GM19467 (cell line): ENCODE results near the gene TPSD1.

Experiments used
- ATAC-seq: cut with Tn5 transposase; IDR thresholded peaks from one replicate; pipeline ENCODE4 v1.9.1; 2021; ENCODE audit warnings: mild to moderate bottlenecking, moderate library complexity; ENCODE audit not compliant: unreplicated experiment

The TPSD1 gene

DNA sequence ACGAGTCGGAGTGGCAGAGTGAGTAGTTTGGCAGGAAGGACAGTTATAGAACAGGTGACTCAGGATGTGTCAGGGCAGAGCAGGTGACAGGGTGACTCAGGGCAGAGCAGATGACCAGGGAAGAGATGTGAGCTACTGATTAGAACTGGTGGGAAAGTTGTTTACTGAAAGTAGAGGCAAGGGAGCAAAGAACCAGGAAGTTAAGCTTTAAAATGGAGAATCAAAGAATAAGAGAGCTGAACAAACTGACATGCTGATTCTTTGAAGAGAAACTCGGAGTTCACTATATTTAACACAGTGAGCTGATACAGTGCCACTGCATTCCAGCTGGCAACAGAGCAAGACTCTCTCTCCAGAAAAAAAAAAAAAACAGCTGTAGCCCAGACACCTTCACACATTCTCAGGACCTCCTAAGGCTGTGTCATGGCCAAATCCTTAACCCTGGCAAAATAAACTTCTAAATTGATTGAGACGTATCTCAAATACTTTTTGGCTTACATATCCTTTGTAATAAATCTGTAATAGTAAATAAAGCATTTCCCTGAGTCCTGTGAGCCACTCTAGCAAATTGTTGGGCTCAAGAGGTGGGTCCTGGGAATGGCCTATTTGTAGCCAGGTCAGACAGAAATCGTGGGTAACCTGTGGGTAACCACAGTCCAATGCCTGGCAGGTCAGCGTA, 41.3 kb downstream of the TPSD1 start:
- ATAC-seq: no peak

DNA sequence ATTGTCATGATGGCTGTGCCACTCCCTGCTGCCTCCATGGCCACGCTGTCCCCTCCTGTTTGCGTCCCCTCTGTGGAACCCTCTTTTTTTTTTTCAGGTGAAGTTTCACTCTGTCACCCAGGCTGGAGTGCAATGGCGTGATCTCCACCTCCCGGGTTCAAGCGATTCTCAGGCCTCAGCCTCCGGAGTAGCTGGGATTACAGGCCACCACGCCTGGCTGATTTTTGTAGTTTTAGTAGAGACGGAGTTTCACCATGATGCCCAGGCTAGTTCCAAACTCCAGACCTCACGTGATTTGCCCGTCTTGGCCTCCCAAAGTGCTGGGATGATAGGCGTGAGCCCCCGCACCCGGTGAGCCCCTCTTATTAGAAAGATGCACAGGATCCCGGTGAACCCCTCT, 42.5 kb downstream of the TPSD1 start:
- no peak for ATAC-seq

DNA sequence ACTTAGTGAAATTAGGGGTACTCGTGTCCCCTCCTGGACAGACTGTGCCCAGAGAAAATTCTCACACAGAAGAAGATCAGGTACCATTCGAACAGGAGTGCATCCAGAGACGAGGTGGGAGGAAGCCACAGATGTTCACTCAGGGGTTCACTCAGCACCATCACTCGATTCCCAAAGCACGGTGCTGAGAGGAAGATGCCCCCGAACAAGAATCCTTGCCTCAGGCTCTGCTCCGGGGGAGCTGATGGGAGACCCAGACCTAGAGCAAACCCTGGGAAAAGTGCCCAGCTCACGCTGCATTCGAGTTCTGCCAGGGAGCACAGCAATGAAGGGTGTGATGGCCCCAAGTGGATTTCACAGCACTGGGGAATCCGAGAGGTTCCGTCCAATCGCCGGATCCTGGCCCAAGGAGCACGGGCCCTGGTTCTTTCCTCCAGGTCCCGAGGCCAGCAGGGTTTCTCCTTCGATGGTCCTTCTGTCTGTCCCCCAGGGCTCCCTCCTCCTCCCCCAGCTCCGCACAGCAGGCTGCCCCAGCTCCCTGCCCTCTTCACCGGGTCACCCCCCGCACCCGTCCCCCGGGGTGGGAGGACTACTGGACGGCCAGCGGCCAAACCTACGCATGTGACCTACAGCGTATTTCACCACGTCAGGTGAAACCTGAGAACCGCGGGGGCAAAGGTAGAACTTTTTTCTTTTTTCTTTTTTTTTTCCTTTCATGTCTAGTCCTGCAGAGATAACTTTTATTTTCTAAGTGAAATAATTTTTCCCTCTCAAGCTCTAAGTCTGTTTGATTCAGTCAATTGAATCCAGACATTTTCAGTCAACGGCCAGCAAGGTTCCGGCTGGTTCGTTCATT, 43.4 kb downstream of the TPSD1 start:
- ATAC-seq: no peak

DNA sequence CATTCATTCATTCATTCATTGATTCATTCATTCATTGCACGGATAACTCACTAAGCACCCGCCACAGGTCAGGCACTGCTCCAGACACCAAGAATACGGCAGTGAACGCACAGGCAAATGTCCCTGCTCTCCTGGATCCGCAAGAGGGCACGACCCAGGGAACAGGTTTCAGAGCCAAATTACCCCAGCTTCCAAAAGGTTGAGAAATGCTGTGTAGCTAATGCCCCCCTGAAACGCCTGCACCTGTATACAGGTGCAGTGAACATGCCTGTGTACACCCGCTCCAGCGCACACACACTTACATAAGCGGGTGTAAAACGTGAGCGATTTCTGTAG, 44.0 kb downstream of the TPSD1 start:
- ATAC-seq: no peak

DNA sequence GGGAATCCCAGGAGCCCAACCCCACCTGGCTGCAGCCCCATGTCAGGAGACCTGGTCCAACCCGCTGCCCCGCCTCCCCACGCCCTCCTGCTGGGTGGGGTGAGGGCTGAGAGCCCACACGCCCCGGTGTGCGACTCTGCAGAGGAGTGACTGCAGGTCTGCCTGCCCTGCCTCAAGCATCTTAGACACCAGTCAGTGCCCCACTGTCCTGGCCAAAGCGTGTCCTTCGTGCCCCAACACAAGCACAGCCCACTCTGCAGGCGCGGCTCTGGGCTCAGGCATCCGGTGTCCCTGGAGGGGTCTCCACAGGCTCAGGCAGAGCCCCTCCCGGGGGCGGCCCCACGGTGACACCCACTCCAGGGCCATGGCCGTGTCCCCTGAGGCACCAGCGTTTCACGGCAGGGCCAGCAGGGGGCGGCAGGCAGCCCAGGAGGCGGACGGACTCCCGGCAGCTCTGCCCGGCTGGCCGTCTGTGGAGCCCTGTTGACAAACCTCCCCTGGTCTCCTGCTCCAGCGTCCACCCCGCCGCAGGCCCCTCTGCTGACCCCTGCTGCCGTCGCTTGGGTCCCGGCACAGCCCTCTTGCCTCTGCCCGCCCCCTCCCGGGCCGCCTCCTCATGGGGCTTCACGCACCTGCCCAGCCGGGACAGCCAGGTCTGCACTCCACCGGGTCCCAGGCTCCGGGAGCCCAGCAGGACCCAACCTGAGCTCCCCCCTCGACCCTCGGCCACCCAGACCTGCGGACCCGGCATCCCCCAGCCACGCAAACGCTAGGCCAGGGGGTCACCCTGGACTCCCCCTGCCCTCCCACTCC, 45.0 kb downstream of the TPSD1 start:
- ATAC-seq: no peak

DNA sequence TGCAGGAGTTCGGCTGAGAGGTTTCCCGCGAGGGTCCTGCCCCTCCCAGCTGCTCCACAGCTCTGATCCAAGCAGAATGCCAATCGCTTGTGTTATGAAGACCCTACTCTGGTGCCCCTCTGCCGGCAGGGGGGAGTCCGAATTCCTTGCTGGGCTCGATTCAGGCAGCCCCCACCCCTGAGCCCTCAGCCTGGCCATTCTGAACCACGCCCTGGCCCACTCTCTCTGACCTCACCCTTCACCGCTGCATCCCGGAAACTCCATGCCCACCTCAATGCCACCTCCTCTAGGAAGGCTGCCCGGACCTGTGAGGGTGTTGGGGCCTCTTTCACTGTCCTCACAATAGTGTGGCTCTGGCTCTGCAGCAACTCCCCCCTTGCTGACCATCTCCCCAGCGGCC, 45.7 kb downstream of the TPSD1 start:
- ATAC-seq: no peak

DNA sequence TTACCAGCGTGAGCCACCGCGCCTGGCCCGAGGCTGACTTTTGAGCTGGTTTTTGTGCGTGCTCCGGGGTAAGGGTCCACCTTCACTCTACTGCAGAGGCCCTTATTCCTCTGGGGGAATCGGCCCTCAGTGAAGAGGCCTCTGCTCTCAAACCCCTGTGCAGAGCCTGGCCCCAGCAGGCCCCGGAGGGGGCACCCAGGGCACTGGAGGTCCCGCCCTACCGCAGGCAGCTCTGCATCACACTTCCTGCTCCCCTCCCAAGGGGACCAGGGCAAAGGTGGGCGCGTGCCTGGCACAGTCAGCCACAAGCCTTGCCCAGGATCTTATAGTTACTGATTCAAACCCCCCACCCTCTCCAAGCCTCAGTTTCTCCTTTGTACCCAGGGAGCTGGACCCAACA, 50.0 kb downstream of the TPSD1 start:
- no peak for ATAC-seq

DNA sequence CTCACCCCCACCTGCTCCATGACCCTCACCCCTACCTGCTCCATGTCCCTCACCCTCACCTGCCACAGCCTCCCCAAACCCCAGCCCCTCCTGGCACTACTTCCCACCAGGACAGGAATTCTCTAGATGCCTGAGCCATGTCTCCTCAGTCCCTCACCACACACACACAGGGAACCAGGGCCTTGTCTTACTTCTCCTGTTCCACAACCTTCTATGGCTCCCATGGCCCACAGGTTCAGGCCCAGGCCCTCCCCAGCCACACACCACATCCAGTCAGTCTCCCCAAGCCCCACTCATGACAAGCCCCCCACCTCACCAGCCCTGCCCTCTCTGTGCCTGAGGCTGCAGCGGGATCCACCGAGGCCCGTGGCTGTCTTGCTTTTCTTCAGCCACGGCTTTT, 50.5 kb downstream of the TPSD1 start:
- no peak for ATAC-seq

DNA sequence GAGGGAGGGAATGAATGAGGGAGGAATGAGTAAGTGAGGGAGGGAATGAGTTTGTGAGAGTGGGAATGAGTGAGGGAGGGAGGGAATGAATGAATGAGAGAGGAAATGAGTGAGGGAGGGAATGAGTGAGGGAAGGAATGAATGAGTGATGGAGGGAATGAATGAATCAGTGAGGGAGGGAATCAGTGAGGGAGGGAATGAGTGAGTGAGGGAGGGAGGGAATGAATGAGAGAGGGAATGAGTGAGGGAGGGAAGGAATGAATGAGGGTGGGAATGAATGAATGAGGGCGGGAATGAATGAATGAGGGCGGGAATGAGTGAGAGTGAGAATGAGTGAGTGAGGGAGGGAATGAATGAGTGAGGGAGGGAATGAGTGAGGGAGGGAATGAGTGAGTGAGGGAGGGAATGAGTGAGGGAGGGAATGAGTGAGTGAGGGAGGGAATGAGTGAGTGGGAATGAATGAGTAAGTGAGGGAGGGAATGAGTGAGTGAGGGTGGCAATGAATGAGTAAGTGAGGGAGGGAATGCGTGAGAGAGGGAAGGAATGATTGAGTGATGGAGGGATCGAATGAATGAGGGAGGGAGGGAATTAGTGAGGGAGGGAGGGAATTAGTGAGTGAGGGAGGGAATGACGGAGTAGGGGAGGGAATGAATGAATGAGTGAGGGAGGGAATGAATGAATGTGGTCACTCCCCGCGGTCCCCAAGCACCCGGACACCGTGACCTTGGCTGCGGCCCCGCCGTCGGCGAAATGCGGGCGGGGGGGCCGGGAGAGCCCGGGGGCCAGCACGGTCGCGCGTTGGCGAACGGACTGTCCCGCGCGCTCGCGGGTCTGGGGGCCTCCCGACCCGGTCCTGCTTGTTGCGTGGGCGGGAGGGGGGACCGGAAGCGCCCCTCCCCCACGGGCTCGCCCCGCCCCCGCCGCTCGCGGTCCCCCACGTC, 52.4 kb downstream of the TPSD1 start:
- peak; percentile 16 for ATAC-seq
